Cardiac fibroblast (primary cell): ENCODE measurements around the gene HDHD3.
"Not testable (repeated sequence)": the region's sequence is repeated elsewhere in the genome, so short reads cannot be mapped to it uniquely, and the experiment has no call there.

ENCODE experiments used
- DNase-seq, 2 donors: peaks; one replicate each; pipeline versions ENCODE4 v3.0.0 to v3.0.0-alpha.2; 2010; ENCODE audit warnings: low read depth in 2 of 2
- H3K4me3 ChIP-seq, 2 donors: replicated peaks in 1 of 2; 1 replicate in 1 of 2; 2 replicates in 1 of 2; pipeline ENCODE4 v1.5.1; 2011; ENCODE audit warnings: low read depth in 2 of 2, low read length in 2 of 2, mild to moderate bottlenecking in 2 of 2, moderate library complexity in 1 of 2
- TF ChIP-seq, protein P1 (sequence below): IDR thresholded peaks from one replicate; pipeline ENCODE4 v1.5.1; 2011; ENCODE audit warnings: low read depth, mild to moderate bottlenecking, low read length, inconsistent platforms

The HDHD3 gene

DNA sequence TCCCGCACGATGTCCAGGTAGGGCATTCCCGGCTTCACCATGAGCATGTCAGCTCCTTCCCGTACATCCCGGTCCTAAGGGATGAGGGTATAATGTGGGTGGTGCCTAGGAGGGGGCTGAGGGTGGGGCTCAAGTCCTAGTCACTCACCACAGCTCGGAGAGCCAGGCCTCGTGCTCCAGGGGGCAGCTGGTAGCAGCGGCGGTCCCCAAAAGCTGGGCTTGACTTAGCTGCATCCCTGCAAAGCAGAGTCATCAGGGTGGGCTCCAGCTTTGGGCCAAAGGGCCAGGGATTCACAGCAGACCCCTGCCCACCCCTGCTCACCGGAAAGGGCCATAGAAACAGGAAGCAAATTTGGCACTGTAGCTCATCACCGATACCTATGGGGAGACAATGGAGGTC, 12.7 kb upstream of the HDHD3 start:
- TF ChIP-seq, protein P1, sequence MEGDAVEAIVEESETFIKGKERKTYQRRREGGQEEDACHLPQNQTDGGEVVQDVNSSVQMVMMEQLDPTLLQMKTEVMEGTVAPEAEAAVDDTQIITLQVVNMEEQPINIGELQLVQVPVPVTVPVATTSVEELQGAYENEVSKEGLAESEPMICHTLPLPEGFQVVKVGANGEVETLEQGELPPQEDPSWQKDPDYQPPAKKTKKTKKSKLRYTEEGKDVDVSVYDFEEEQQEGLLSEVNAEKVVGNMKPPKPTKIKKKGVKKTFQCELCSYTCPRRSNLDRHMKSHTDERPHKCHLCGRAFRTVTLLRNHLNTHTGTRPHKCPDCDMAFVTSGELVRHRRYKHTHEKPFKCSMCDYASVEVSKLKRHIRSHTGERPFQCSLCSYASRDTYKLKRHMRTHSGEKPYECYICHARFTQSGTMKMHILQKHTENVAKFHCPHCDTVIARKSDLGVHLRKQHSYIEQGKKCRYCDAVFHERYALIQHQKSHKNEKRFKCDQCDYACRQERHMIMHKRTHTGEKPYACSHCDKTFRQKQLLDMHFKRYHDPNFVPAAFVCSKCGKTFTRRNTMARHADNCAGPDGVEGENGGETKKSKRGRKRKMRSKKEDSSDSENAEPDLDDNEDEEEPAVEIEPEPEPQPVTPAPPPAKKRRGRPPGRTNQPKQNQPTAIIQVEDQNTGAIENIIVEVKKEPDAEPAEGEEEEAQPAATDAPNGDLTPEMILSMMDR, result no peak
- no peak for DNase-seq
- H3K4me3 ChIP-seq, result no peak overlapping the region

GRCh38 chr9:113388833-113389232, 12.0 kb upstream of the HDHD3 start:
- no peak for DNase-seq
- no peak overlapping the region for H3K4me3 ChIP-seq
- TF ChIP-seq, protein P1, result no peak

DNA sequence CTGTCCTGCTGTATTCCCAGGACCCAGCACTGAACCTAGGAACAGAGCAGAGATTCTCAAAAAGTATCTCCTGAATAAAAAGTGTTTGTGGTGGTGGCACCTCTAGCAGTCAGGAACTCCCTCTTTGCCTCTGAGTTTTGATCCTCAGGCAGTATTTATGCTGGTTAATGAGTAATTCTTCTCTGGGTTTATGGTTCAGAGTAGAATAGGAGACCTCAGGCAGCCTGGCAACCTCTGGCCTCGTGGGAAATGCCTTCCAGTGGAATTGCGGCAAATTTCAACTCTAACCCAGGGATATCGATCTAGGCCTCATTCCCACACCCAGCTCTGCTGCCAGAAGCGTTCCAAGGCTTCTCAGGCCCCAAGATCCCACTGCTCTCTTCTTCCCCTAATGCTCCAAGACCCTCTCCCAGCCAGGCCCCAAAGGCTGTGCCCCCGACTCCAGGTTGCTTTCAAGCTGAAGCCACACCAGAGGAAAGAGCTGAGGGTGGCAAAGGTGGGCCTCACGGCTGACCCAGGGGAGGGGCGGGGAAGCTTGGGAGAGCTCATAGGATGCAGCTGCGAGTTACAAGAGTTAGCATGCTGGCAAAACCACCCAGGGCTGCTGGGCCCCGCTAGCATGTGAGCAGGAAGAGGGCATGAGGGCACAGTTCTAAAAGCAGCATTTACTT, 10.9 kb upstream of the HDHD3 start:
- TF ChIP-seq, protein P1, result no peak
- no peak for DNase-seq
- no peak overlapping the region for H3K4me3 ChIP-seq

- no peak for DNase-seq
- TF ChIP-seq, protein P1, result no peak
- H3K4me3 ChIP-seq, result no peak overlapping the region
Observed at GRCh38 chr9:113386571-113387393, 10.0 kb upstream of the HDHD3 start.

GRCh38 chr9:113381909-113382411, 5.2 kb upstream of the HDHD3 start:
- DNase-seq, result no peak
- TF ChIP-seq, protein P1, result no peak
- H3K4me3 ChIP-seq, result no peak overlapping the region

DNA sequence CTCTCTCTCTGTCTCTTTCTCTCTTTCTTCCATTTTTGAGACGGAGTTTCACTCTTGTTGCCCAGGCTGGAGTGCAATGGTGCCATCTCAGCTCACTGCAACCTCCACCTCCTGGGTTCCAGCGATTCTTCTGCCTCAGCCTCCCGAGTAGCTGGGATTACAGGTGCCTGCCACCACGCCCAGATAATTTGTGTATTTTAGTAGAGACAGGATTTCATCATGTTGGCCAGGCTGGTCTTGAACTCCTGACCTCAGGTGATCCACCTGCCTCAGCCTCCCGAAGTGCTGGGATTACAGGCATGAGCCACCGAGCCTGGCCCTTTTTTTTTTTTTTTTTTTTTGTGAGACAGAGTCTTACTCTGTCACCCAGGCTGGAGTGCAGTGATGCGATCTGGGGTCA, 4.7 kb upstream of the HDHD3 start:
- not testable (repeated sequence) for H3K4me3 ChIP-seq, DNase-seq

GRCh38 chr9:113380869-113381378, 4.1 kb upstream of the HDHD3 start:
- no peak for DNase-seq
- H3K4me3 ChIP-seq, result no peak overlapping the region
- TF ChIP-seq, protein P1, result no peak

GRCh38 chr9:113379829-113380210, 3.0 kb upstream of the HDHD3 start:
- H3K4me3 ChIP-seq, DNase-seq: not testable (repeated sequence)

- DNase-seq, H3K4me3 ChIP-seq: not testable (repeated sequence)
Observed at GRCh38 chr9:113379094-113379828, 2.5 kb upstream of the HDHD3 start.
